Spleen (tissue), 11 donors: ENCODE measurements around the gene SLC46A3. TPM values are rescaled to one million over a fixed set of nuclear protein-coding genes. Genes with fewer than 3 reads are reported as not detected.
A peak's percentile ranks its signal among the peaks of the same experiment; 100 is the strongest.

Source experiments
- DNase-seq: peaks from one replicate; pipeline ENCODE4 v3.0.0-alpha.2; 2020
- H3K27ac ChIP-seq, 8 donors: fragments of 200-600 bp; sonication (generic) in 7 of 8; 1 replicate in 4 of 8; 2 replicates in 4 of 8; pipeline versions ENCODE4 v1.5.0 to v1.8.0; 2016 to 2021; ENCODE audit warnings: inconsistent platforms in 4 of 8, mild to moderate bottlenecking in 4 of 8, moderate library complexity in 1 of 8
- H3K27me3 ChIP-seq, 7 donors: fragments of 200-600 bp; sonication (generic) in 6 of 7; replicated peaks in 1 of 7; 1 replicate in 4 of 7; 2 replicates in 3 of 7; pipeline versions ENCODE4 v1.5.0 to v1.8.0; 2016 to 2021; ENCODE audit warnings: inconsistent platforms in 3 of 7, mild to moderate bottlenecking in 1 of 7
- H3K36me3 ChIP-seq, 6 donors: fragments of 200-600 bp; sonication (generic) in 5 of 6; 1 replicate in 4 of 6; 2 replicates in 2 of 6; pipeline versions ENCODE4 v1.5.0 to v1.8.0; 2016 to 2021; ENCODE audit warnings: inconsistent platforms in 2 of 6
- H3K4me1 ChIP-seq, 6 donors: fragments of 200-600 bp; sonication (generic) in 5 of 6; 1 replicate in 3 of 6; 2 replicates in 3 of 6; pipeline versions ENCODE4 v1.5.0 to v1.8.0; 2016 to 2021; ENCODE audit warnings: inconsistent platforms in 3 of 6
- H3K4me3 ChIP-seq, 8 donors: fragments of 200-600 bp; sonication (generic) in 7 of 8; 1 replicate in 4 of 8; 2 replicates in 4 of 8; pipeline versions ENCODE4 v1.5.0 to v1.8.0; 2016 to 2021; ENCODE audit warnings: inconsistent platforms in 4 of 8, mild to moderate bottlenecking in 4 of 8, moderate library complexity in 2 of 8
- H3K9me3 ChIP-seq, 8 donors: fragments of 200-600 bp; sonication (generic) in 7 of 8; 1 replicate in 4 of 8; 2 replicates in 4 of 8; pipeline versions ENCODE4 v1.5.0 to v1.8.0; 2016 to 2021; ENCODE audit warnings: inconsistent platforms in 4 of 8
- CTCF ChIP-seq, 11 experiments: fragments of 200-600 bp in 7 of 11; fragments of 450-650 bp in 4 of 11; sonication (generic) in 4 of 11; IDR thresholded peaks in 8 of 11; conservative IDR thresholded peaks in 3 of 11; 1 replicate in 7 of 11; 2 replicates in 4 of 11; pipeline versions ENCODE4 v1.4.0 to v1.8.0; 2016 to 2021; ENCODE audit warnings: antibody characterized with exemption in 11 of 11, inconsistent platforms in 4 of 11, mild to moderate bottlenecking in 1 of 11
- POLR2A ChIP-seq, 3 donors: fragments of 450-650 bp; IDR thresholded peaks; one replicate each; pipeline ENCODE4 v1.5.1; 2017; ENCODE audit warnings: antibody characterized with exemption in 3 of 3, mild to moderate bottlenecking in 1 of 3
- POLR2AphosphoS5 ChIP-seq, 3 donors: sonication (generic); formaldehyde crosslinking; IDR thresholded peaks; one replicate each; pipeline ENCODE4 v1.5.1; 2017; ENCODE audit warnings: antibody characterized with exemption in 3 of 3
- WGBS, 5 donors: extraction: QIAGEN DNeasy Blood & Tissue Kit in 3 of 5; methylation state at CpG; one replicate each; pipeline versions ENCODE4 v1.1.5 to v1.1.7; 2013 to 2018; 5-methylcytosine and 5-hydroxymethylcytosine counted together
- intact Hi-C: fragments of 100-400 bp; cut with DNase I; formaldehyde crosslinking; loops from one replicate; pipeline ENCODE4 v1.15.0; 2023; ENCODE audit warnings: low total_unique reads
- polyA plus RNA-seq, 3 donors: library from polyadenylated mRNA; stranded (reverse); fragments of 200-250 nt; gene quantifications; one replicate each; pipeline ENCODE4 v1.2.1, GENCODE V29; 2013
- total RNA-seq, 7 donors: library from RNA; depleted of rRNA in 3 of 7; stranded (reverse); fragments of >200 nt in 3 of 7; fragmentation: NEBNext Ultra II Directional in 4 of 7; extraction: Animal tissue kit (Norgen Biotek cat#: 25700) in 4 of 7; gene quantifications; one replicate each; pipeline versions ENCODE4 v1.1.0 to v1.2.1, GENCODE V29; 2016 to 2021
- donor health status: healthy with polysubstance abuse.
- donor health status: DM: no; HTN: no; CAD: no; lungs with moderate emphysema.
- donor health status: DM: no; HTN: no; CAD: no.
- donor health status: Bipolar disorder and iron deficiency.
- donor health status: healthy.
- donor health status: DM: no; HTN: no; CAD: no.
- donor health status: DM: yes; HTN: yes; CAD: no.

The SLC46A3 gene
- total and polyA plus RNA-seq, 10 donors = 10.0 to 41.0 (median 22.7) TPM

- peak; percentile 99 for DNase-seq
- peak; percentile 13 to 82 (median 78) for TF ChIP-seq POLR2A (IDR thresholded peaks at IDR 0.05)
- peak; percentile 100 for TF ChIP-seq POLR2AphosphoS5 (IDR thresholded peaks at IDR 0.05)
- peak in 5 of 11 experiments; percentile 6 to 28 (median 25) for TF ChIP-seq CTCF (IDR thresholded peaks at IDR 0.05 in 8 of 11, conservative IDR thresholded peaks at IDR 0.05 in 3 of 11)
- Histone ChIP-seq H3K27me3 (no peaks in the 10 kb centered on the region), H3K9me3 (no peaks in the 10 kb centered on the region), H3K4me3 (peak within 1 kb of the TSS; percentile 63 to 93 (median 76)), H3K4me1 (peaks cover 14 to 90% (median 55%) of the 10 kb centered on the region in 6 donors), H3K27ac (peak within 1 kb of the TSS; percentile 89 to 99 (median 97)), H3K36me3 (peaks cover 3 to 38% (median 26%) of the 10 kb centered on the region in 6 donors)
- WGBS, 5 donors = 0 to 1% (median 0%) methylated on average over 43 to 64 of the region's 64 CpGs
- intact Hi-C loops = no loop called here
Measured at GRCh38 chr13:28658796-28659620, 59.8 kb downstream of the SLC46A3 start, which contains the start of gene POMP. TSS of gene POMP (plus strand) at chr13:28659130. CDS start at chr13:28659185, 55 bp downstream.

DNA sequence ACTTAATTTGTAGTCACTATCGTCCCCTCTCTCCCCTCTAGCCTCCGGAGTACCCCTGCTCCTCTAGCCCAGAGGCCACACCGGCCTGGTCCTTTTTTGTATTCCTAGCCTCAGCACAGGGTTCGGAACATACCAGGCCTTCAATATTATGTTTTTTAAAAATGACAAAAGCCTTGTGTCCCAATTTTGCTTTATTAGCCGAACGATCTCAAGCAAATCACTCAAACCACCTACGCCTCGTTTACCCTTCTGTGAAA is 60.3 kb downstream of the SLC46A3 start:
- DNase-seq = no peak
- no peaks in the 10 kb centered on the region for H3K27me3 ChIP-seq
- WGBS, 5 donors = 0 to 1% (median 0%) methylated on average over 8 of the region's 8 CpGs
- H3K4me1 ChIP-seq = peaks cover 14 to 85% (median 53%) of the 10 kb centered on the region in 6 donors
- intact Hi-C loops = no loop called here
- no peak for TF ChIP-seq CTCF (IDR thresholded peaks at IDR 0.05 in 8 of 11, conservative IDR thresholded peaks at IDR 0.05 in 3 of 11)
- TF ChIP-seq POLR2AphosphoS5 (IDR thresholded peaks at IDR 0.05) = no peak
- TF ChIP-seq POLR2A (IDR thresholded peaks at IDR 0.05) = no peak
- peaks cover 0 to 35% (median 21%) of the 10 kb centered on the region in 6 donors for H3K36me3 ChIP-seq
- H3K27ac ChIP-seq = peak overlapping the region; percentile 89 to 99 (median 97)
- no peaks in the 10 kb centered on the region for H3K9me3 ChIP-seq
- H3K4me3 ChIP-seq = peak overlapping the region; percentile 63 to 93 (median 76)

DNA sequence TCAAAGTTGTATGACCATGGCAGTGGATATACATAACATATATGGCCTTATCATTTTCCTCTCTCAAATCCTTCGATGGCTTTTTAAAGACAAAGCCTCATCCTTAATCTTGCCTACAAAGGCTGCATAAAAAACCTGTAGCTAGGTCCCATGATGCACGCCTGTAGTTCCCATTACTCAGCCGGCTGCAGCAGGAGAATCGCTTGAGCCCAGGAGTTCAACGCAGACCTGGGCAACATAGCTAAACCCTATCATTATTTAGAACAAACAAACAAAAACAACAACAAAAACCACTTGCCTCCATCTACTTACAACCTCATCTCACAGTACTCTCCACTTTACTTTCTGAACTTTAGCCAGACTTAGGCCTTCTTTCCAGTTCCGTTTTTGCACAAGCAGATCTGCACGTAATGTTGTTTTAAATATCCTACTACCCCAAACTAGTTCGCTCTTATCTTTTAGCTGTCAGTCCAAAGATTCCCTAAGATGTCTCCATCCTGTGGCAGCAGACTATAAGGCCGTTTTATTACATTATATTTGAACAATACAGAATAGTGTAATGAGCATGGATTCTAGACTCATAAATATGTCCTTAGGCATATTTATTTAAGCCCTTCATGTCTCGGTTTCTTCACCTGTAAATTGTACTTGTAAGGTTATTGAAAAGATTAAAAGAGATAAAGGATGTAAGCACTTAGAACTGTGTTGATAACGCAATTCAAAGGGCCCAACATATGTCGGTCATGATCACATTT is 60.8 kb downstream of the SLC46A3 start:
- DNase-seq = no peak
- H3K4me1 ChIP-seq = peaks cover 14 to 80% (median 51%) of the 10 kb centered on the region in 6 donors
- intact Hi-C loops = no loop called here

More for the DNA sequence above, 60.8 kb downstream of the SLC46A3 start:
- peak overlapping the region; percentile 89 to 99 (median 97) for H3K27ac ChIP-seq
- no peaks in the 10 kb centered on the region for H3K9me3 ChIP-seq
- H3K36me3 ChIP-seq = peaks cover 0 to 33% (median 16%) of the 10 kb centered on the region in 6 donors
- TF ChIP-seq POLR2AphosphoS5 (IDR thresholded peaks at IDR 0.05) (no peak), CTCF (IDR thresholded peaks at IDR 0.05 in 8 of 11, conservative IDR thresholded peaks at IDR 0.05 in 3 of 11) (no peak), POLR2A (IDR thresholded peaks at IDR 0.05) (no peak)
- H3K4me3 ChIP-seq = peak overlapping the region; percentile 63 to 93 (median 76)
- no peaks in the 10 kb centered on the region for H3K27me3 ChIP-seq
- WGBS, 5 donors = 33 to 36% (median 35%) methylated on average over 12 of the region's 12 CpGs
